ENCODE measurements around the gene ALG11.

ALG11 gene

DNA sequence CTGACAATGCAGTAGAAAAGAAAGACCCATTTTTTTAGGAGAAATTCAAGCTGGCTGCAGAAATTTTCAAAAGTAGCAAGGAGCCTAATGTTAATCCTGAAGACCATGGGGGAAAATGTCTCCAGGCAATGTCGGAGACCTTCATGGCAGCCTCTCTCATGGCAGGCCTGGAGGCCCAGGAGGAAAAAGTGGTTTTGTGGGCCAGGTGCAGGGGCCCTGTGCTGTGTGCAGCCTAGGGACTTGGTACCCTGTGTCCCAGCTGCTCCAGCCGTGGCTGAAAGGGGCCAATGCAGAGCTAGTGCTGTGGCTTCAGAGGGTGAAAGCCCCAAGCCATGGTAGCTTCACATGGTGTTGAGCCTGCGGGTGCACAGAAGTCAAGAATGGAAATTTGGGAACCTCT, 4.1 kb downstream of the ALG11 start:
- Histone ChIP-seq H3K4me3 (ENCODE audit: low read depth, low read length, poor library complexity, severe bottlenecking) (no peak overlapping the region), H3K9ac (ENCODE audit: low read length) (no peak overlapping the region), H3K9me2 (ENCODE audit: low read depth, low read length) (no peaks in the 10 kb centered on the region), H3K27ac (ENCODE audit: low read depth, low read length, poor library complexity, severe bottlenecking) (no peak overlapping the region), H3K4me1 (ENCODE audit: insufficient read depth, low read length, severe bottlenecking) (peaks cover 14% of the 10 kb centered on the region), H3K27me3 (ENCODE audit: insufficient read depth, low read length) (no peaks in the 10 kb centered on the region), H3K9me3 (ENCODE audit: low read length) (no peaks in the 10 kb centered on the region), H3F3A (ENCODE audit: insufficient read depth, low read length) (no peaks in the 10 kb centered on the region), H3K36me3 (ENCODE audit: insufficient read depth, low read length) (peaks cover 44% of the 10 kb centered on the region), H2AFZ (ENCODE audit: low read length) (no peak overlapping the region), H3K79me2 (ENCODE audit: insufficient read depth, low read length) (peaks cover 24% of the 10 kb centered on the region), H3K4me2 (ENCODE audit: low read length) (no peak overlapping the region), H4K20me1 (ENCODE audit: insufficient read depth, low read length) (no peaks in the 10 kb centered on the region)
- TF ChIP-seq, protein P1, sequence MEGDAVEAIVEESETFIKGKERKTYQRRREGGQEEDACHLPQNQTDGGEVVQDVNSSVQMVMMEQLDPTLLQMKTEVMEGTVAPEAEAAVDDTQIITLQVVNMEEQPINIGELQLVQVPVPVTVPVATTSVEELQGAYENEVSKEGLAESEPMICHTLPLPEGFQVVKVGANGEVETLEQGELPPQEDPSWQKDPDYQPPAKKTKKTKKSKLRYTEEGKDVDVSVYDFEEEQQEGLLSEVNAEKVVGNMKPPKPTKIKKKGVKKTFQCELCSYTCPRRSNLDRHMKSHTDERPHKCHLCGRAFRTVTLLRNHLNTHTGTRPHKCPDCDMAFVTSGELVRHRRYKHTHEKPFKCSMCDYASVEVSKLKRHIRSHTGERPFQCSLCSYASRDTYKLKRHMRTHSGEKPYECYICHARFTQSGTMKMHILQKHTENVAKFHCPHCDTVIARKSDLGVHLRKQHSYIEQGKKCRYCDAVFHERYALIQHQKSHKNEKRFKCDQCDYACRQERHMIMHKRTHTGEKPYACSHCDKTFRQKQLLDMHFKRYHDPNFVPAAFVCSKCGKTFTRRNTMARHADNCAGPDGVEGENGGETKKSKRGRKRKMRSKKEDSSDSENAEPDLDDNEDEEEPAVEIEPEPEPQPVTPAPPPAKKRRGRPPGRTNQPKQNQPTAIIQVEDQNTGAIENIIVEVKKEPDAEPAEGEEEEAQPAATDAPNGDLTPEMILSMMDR (IDR thresholded peaks at IDR 0.05; ENCODE audit: low read length) = no peak
- TF ChIP-seq EZH2 (IDR thresholded peaks at IDR 0.05; ENCODE audit: borderline replicate concordance, low read length) = no peak

DNA sequence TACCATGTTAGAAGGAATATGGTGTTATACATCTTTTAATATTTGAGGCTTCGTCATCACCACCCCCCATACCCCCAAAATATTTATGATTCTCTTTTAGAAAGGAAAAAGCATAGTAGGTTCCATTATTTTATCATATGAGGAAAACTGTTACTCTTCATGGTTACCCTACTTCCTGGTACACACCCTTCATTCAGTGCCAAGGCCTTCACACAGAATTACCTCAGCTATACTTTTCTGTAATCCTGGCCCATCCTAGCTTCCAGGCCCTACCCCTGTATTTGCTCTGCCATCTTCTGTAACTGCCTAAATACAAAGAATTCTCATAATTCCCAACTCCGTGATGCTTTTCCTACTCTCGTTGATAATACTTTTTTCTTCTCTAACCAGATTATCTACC, 8.0 kb downstream of the ALG11 start:
- Histone ChIP-seq H3K36me3 (ENCODE audit: insufficient read depth, low read length) (peaks cover 59% of the 10 kb centered on the region), H4K20me1 (ENCODE audit: insufficient read depth, low read length) (no peaks in the 10 kb centered on the region)

DNA sequence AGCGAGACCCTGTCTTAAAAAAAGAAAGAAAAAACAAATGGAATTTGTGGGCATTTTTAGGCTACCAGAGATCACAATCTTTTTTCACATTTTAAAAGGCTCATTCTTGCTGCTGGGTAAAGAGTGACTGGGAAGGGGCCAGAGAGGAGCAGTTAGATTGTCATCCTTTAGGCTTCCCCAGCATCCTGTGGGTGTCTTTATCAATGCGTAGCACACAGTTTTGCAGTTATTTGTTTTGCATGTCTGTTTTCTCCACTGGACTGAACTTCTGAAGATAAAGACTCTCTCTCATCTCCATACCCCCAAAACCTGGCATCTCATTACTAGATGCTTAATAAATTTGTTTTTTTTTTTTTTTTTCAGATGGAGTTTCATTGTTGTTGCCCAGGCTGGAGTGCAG, 10.2 kb downstream of the ALG11 start:
- Histone ChIP-seq H3K4me3 (ENCODE audit: low read depth, low read length, poor library complexity, severe bottlenecking) (no peak overlapping the region), H3K27ac (ENCODE audit: low read depth, low read length, poor library complexity, severe bottlenecking) (no peak overlapping the region), H3K4me2 (ENCODE audit: low read length) (no peak overlapping the region), H3K9me3 (ENCODE audit: low read length) (no peaks in the 10 kb centered on the region), H3K36me3 (ENCODE audit: insufficient read depth, low read length) (peaks cover 66% of the 10 kb centered on the region), H3K4me1 (ENCODE audit: insufficient read depth, low read length, severe bottlenecking) (no peaks in the 10 kb centered on the region), H3K27me3 (ENCODE audit: insufficient read depth, low read length) (no peaks in the 10 kb centered on the region), H3K9me2 (ENCODE audit: low read depth, low read length) (no peaks in the 10 kb centered on the region), H3K9ac (ENCODE audit: low read length) (no peak overlapping the region), H3F3A (ENCODE audit: insufficient read depth, low read length) (no peaks in the 10 kb centered on the region), H4K20me1 (ENCODE audit: insufficient read depth, low read length) (no peaks in the 10 kb centered on the region), H2AFZ (ENCODE audit: low read length) (no peak overlapping the region), H3K79me2 (ENCODE audit: insufficient read depth, low read length) (no peaks in the 10 kb centered on the region; the same call in 1 of the 2 replicates)
- TF ChIP-seq, protein P1 (IDR thresholded peaks at IDR 0.05; ENCODE audit: low read length) = no peak
- TF ChIP-seq EZH2 (IDR thresholded peaks at IDR 0.05; ENCODE audit: borderline replicate concordance, low read length) = no peak

More for the DNA sequence above, 8.0 kb downstream of the ALG11 start:
- Histone ChIP-seq H2AFZ (ENCODE audit: low read length) (no peak overlapping the region), H3K4me2 (ENCODE audit: low read length) (no peak overlapping the region), H3K9me3 (ENCODE audit: low read length) (no peaks in the 10 kb centered on the region), H3K27me3 (ENCODE audit: insufficient read depth, low read length) (no peaks in the 10 kb centered on the region), H3K4me3 (ENCODE audit: low read depth, low read length, poor library complexity, severe bottlenecking) (no peak overlapping the region), H3F3A (ENCODE audit: insufficient read depth, low read length) (no peaks in the 10 kb centered on the region), H3K9me2 (ENCODE audit: low read depth, low read length) (no peaks in the 10 kb centered on the region), H3K79me2 (ENCODE audit: insufficient read depth, low read length) (no peaks in the 10 kb centered on the region; the same call in 1 of the 2 replicates), H3K4me1 (ENCODE audit: insufficient read depth, low read length, severe bottlenecking) (no peaks in the 10 kb centered on the region), H3K27ac (ENCODE audit: low read depth, low read length, poor library complexity, severe bottlenecking) (no peak overlapping the region), H3K9ac (ENCODE audit: low read length) (no peak overlapping the region)
- TF ChIP-seq EZH2 (IDR thresholded peaks at IDR 0.05; ENCODE audit: borderline replicate concordance, low read length) = no peak
- TF ChIP-seq, protein P1 (IDR thresholded peaks at IDR 0.05; ENCODE audit: low read length) = no peak
